ENCODE measurements around the gene ASB1.

ASB1 gene

GRCh38 chr2:238465487-238466242, 38.9 kb downstream of the ASB1 start:
- no peaks in the 10 kb centered on the region for H3K27me3 ChIP-seq (ENCODE audit: insufficient read depth, poor library complexity, severe bottlenecking)
- DNase-seq (ENCODE audit: low read depth in 1 of 2, low spot score in 1 of 2), result no peak
- no peak overlapping the region for H3K27ac ChIP-seq (replicated peaks)
- H3K4me3 ChIP-seq (replicated peaks; ENCODE audit: insufficient read depth, low read length), result no peak overlapping the region
- TF ChIP-seq REST (IDR thresholded peaks at IDR 0.05; ENCODE audit: insufficient replicate concordance, low read depth) (no peak), GABPA (IDR thresholded peaks at IDR 0.05; ENCODE audit: low read depth) (no peak), POLR2AphosphoS5 (IDR thresholded peaks at IDR 0.05; ENCODE audit: low read depth) (no peak), SPI1 (IDR thresholded peaks at IDR 0.05; ENCODE audit: borderline replicate concordance, low read depth) (no peak), CTCF (IDR thresholded peaks at IDR 0.05; ENCODE audit: insufficient read depth, low read length) (no peak)

- Histone ChIP-seq H3K27ac (replicated peaks) (no peak overlapping the region), H3K4me3 (replicated peaks; ENCODE audit: insufficient read depth, low read length) (no peak overlapping the region), H3K27me3 (ENCODE audit: insufficient read depth, poor library complexity, severe bottlenecking) (no peaks in the 10 kb centered on the region)
- no peak for DNase-seq (ENCODE audit: low read depth in 1 of 2, low spot score in 1 of 2)
- TF ChIP-seq GABPA (IDR thresholded peaks at IDR 0.05; ENCODE audit: low read depth) (no peak), CTCF (IDR thresholded peaks at IDR 0.05; ENCODE audit: insufficient read depth, low read length) (no peak), REST (IDR thresholded peaks at IDR 0.05; ENCODE audit: insufficient replicate concordance, low read depth) (no peak), POLR2AphosphoS5 (IDR thresholded peaks at IDR 0.05; ENCODE audit: low read depth) (no peak), SPI1 (IDR thresholded peaks at IDR 0.05; ENCODE audit: borderline replicate concordance, low read depth) (no peak)
Observed at GRCh38 chr2:238466243-238466756, 39.6 kb downstream of the ASB1 start.

GRCh38 chr2:238467062-238467461, 40.3 kb downstream of the ASB1 start:
- DNase-seq (ENCODE audit: low read depth in 1 of 2, low spot score in 1 of 2), result no peak
- H3K4me3 ChIP-seq (replicated peaks; ENCODE audit: insufficient read depth, low read length), result no peak overlapping the region
- TF ChIP-seq REST (IDR thresholded peaks at IDR 0.05; ENCODE audit: insufficient replicate concordance, low read depth) (no peak), SPI1 (IDR thresholded peaks at IDR 0.05; ENCODE audit: borderline replicate concordance, low read depth) (no peak), GABPA (IDR thresholded peaks at IDR 0.05; ENCODE audit: low read depth) (no peak), CTCF (IDR thresholded peaks at IDR 0.05; ENCODE audit: insufficient read depth, low read length) (no peak), POLR2AphosphoS5 (IDR thresholded peaks at IDR 0.05; ENCODE audit: low read depth) (no peak)
- H3K27me3 ChIP-seq (ENCODE audit: insufficient read depth, poor library complexity, severe bottlenecking), result no peaks in the 10 kb centered on the region
- no peak overlapping the region for H3K27ac ChIP-seq (replicated peaks)

Data from HL-60 (cell line).